Bronchial epithelial cell (primary cell): ENCODE data around the gene CORIN. TPM values are rescaled to one million over a fixed set of nuclear protein-coding genes. Genes with fewer than 3 reads are reported as not detected.

Experiments
- DNase-seq: peaks from one replicate; pipeline ENCODE4 v3.0.0-alpha.2; 2010; ENCODE audit warnings: low read depth
- FAIRE-seq: peaks from 2 replicates; lab custom pipeline; 2011; peaks lifted over from hg19 to GRCh38; lab: Jason Lieb, UNC
- H3K27me3 ChIP-seq: 2 replicates; pipeline ENCODE4 v1.5.1; 2011; ENCODE audit warnings: low read length; ENCODE audit not compliant: control insufficient read depth, insufficient read depth
- H3K36me3 ChIP-seq: 2 replicates; pipeline ENCODE4 v1.5.1; 2011; ENCODE audit warnings: low read length; ENCODE audit not compliant: control insufficient read depth, insufficient read depth
- H3K4me3 ChIP-seq: 2 replicates; pipeline ENCODE4 v1.5.1; 2011; ENCODE audit warnings: mild to moderate bottlenecking, low read depth, low read length, control low read depth
- CTCF ChIP-seq: IDR thresholded peaks from 2 replicates; pipeline ENCODE4 v1.5.1; 2011; ENCODE audit warnings: mild to moderate bottlenecking, moderate library complexity, low read length, control low read depth, inconsistent platforms; ENCODE audit not compliant: insufficient read depth, severe bottlenecking
- total RNA-seq: library from RNA; depleted of rRNA; stranded (reverse); fragments of >200 nt; gene quantifications from 2 replicates; pipeline ENCODE4 v1.2.1, GENCODE V29; 2014

The CORIN gene
- total RNA-seq, result 0.26 and 0.38 TPM in 2 replicates

GRCh38 chr4:47837908-47838294, at the start of gene CORIN:
Gene CORIN, minus strand, starts transcription at chr4:47838067. Its CDS starts 118 bp downstream, at chr4:47837949.
- Histone ChIP-seq H3K4me3 (peak within 1 kb of the TSS; percentile 37), H3K36me3 (peaks cover 2% of the 10 kb centered on the region), H3K27me3 (no peaks in the 10 kb centered on the region)
- no peak for DNase-seq
- no peak for TF ChIP-seq CTCF
- no peak for FAIRE-seq

DNA sequence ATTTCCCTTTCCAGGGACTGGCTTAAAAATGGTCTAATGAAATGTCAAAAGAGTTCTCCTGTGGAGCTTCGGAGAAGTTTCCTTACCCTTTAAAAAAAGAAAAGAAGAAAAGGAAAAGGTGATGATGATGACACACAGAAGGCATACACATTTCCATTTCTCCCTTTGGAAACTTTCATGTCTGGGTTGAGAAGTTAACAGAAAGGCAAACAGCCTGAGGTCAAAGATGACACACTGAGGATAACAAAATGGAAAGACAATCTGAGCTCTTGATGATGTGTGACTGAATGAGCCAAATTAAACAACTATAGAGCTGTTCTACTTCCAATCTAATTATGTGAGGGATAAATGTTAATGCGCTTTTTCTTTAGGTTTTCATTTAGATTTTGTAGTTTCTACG, 44.4 kb upstream of the CORIN start:
- DNase-seq, result peak; percentile 52
- Histone ChIP-seq H3K4me3 (no peak overlapping the region), H3K36me3 (peaks cover 4% of the 10 kb centered on the region), H3K27me3 (no peaks in the 10 kb centered on the region)
- no peak for FAIRE-seq
- no peak for TF ChIP-seq CTCF

DNA sequence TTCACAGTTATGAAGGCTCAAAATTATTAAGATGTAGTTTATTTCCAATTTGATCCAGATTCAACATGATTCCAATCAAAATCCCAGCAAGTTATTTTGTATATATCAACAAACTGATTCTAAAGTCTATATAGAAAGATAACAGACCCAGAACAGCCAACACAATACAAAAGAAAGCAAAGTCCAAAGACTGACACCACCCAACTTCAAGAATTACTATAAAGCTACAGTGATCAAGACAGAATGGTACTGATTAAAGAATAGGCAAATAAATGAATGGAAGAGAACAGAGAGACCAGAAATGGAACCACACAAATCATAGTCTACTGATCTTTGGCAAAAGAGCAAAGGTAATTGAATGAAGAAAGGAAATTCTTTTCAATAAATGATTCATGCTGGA, 41.6 kb upstream of the CORIN start:
- DNase-seq (no peak), FAIRE-seq (no peak)
- Histone ChIP-seq H3K36me3 (peaks cover 4% of the 10 kb centered on the region), H3K27me3 (no peaks in the 10 kb centered on the region), H3K4me3 (no peak overlapping the region)
- no peak for TF ChIP-seq CTCF

DNA sequence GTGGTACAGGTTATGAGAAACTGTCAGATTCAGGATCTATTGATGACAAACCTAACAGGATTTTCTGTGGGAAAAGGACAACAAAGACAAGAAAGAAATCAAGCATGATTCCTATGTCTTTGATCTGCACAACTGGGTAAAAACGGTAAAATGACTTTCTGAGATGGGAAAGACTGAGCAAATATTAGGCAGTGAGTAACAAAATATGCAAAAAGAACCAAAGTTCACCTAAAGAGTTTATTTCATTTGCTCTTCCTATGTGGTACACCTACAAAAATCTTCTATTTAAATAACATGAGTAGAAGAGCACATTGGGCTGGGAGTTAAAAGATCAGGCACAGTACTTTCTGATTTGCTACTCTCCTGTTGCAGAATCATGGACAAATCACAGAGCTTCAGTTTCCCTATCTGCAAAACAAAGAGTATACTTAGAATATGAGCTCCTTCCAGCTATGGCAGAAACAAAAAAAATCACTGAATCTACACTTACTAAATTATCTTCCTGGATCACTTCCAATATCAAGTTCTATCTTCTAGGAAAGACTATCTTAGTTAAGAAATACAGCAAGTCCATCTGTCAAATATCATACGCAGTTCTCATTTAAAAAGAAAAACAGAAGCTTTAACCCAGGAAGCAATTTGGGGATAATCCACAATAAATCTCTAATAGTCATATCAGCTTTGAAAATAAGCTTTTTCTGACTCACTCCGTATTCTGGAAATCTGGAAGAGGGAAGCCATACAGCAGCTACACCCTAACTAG, 39.1 kb upstream of the CORIN start:
- peaks cover 6% of the 10 kb centered on the region for H3K36me3 ChIP-seq
- no peak for DNase-seq
- FAIRE-seq, result no peak
- H3K4me3 ChIP-seq, result no peak overlapping the region
- no peak for TF ChIP-seq CTCF
- no peaks in the 10 kb centered on the region for H3K27me3 ChIP-seq

- H3K36me3 ChIP-seq, result peaks cover 6% of the 10 kb centered on the region
- TF ChIP-seq CTCF, result no peak
- no peak overlapping the region for H3K4me3 ChIP-seq
- DNase-seq, result no peak
- H3K27me3 ChIP-seq, result no peaks in the 10 kb centered on the region
- FAIRE-seq, result no peak
Observed at GRCh38 chr4:47876310-47876709, 38.4 kb upstream of the CORIN start.
